Neuron (in vitro differentiated cells): ENCODE results near the gene GTF2H2.
"Not testable (repeated sequence)": the region's sequence is repeated elsewhere in the genome, so short reads cannot be mapped to it uniquely, and the experiment has no call there.

Experiments
- H2AFZ ChIP-seq: one replicate; pipeline ENCODE4 v1.6.1; 2013; ENCODE audit warnings: low read depth, mild to moderate bottlenecking, inconsistent platforms, low read length, moderate library complexity
- H3K27me3 ChIP-seq: one replicate; pipeline ENCODE4 v1.6.1; 2013; ENCODE audit warnings: low read length; ENCODE audit not compliant: insufficient read depth
- H3K36me3 ChIP-seq: one replicate; pipeline ENCODE4 v1.6.1; 2013; ENCODE audit warnings: low read length; ENCODE audit not compliant: insufficient read depth
- H3K4me1 ChIP-seq: one replicate; pipeline ENCODE4 v1.6.1; 2013; ENCODE audit warnings: low read length; ENCODE audit not compliant: insufficient read depth
- H3K4me3 ChIP-seq: 2 replicates; pipeline ENCODE4 v1.5.1; 2013; ENCODE audit warnings: mild to moderate bottlenecking, low read length, moderate library complexity
- H3K9me3 ChIP-seq: one replicate; pipeline ENCODE4 v1.6.1; 2013; ENCODE audit warnings: low read length

The GTF2H2 gene

DNA sequence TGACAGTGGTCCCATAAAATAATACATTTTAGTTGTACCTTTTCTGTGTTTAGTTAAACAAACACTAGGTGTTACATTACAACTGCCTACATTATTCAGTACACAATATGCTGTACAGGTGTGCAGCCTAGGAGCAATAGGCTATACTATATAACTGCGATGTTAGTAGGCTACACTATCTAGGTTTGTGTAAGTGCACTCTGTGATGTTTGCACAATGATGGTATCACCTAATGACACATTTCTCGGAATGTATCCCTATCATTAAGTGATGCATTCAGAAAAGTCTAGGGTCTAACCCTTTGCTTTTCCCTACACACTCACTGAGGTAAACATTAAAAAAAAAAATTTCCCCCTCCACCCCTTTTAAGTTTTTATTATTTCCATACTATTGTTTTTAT is 22.7 kb downstream of the GTF2H2 start:
- not testable (repeated sequence) for H3K4me3 ChIP-seq, H2AFZ ChIP-seq, H3K4me1 ChIP-seq, H3K36me3 ChIP-seq, H3K27me3 ChIP-seq, H3K9me3 ChIP-seq

DNA sequence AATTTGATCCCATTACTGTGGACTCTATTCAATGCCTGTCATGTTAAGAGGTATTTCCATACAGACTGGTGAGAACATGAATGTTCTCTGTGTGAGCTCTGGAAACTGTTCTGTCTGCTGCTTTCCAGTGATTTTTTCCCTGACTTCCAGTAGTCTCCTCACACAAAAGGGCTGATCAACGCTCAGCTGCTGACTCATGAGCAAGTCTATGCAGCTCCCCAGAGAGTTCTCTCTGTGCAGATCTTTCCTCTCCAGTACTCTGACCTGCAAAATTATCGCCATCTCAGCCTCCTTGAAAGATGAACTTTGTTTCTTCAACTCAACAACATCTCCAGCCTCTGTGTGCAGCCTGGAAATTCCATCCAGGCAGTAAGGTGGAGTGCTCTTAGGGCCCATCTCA is 23.3 kb downstream of the GTF2H2 start:
- H3K36me3 ChIP-seq, H3K9me3 ChIP-seq, H2AFZ ChIP-seq, H3K4me3 ChIP-seq, H3K4me1 ChIP-seq, H3K27me3 ChIP-seq: not testable (repeated sequence)

DNA sequence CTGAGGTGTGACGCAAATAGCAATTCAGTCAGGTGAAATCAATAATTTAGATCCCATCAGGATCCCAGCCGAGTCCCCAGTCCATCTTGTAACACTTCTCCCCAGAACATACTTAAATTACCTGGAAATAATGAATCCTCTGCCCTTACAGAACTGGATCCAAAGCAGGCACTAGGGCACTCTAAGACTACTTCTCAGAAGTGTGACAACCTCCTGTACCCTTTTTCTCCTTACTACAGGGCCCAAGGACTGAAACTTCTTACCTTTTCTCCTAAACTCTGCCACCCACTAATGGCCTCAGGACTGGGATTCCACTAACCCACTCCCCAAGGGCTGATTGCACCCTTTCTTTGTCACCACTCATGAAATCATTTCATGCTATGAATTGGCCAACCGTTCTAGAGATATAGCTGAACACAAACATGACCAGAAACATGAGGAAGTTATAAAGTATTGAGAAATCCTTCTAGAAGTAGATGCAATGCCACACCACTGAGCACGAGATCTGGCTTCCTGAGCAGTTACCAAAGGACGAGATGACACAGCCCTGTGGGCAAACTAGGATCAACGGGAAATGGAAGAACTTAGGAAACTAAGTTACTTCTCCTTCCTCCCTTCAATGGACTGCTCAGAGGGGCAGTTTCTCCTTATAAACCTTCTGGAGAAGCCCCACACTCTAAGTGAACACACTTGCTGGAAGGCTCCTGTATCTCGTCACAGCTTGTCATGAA is 36.3 kb downstream of the GTF2H2 start:
- H2AFZ ChIP-seq, H3K9me3 ChIP-seq, H3K36me3 ChIP-seq, H3K4me3 ChIP-seq, H3K27me3 ChIP-seq, H3K4me1 ChIP-seq: not testable (repeated sequence)

DNA sequence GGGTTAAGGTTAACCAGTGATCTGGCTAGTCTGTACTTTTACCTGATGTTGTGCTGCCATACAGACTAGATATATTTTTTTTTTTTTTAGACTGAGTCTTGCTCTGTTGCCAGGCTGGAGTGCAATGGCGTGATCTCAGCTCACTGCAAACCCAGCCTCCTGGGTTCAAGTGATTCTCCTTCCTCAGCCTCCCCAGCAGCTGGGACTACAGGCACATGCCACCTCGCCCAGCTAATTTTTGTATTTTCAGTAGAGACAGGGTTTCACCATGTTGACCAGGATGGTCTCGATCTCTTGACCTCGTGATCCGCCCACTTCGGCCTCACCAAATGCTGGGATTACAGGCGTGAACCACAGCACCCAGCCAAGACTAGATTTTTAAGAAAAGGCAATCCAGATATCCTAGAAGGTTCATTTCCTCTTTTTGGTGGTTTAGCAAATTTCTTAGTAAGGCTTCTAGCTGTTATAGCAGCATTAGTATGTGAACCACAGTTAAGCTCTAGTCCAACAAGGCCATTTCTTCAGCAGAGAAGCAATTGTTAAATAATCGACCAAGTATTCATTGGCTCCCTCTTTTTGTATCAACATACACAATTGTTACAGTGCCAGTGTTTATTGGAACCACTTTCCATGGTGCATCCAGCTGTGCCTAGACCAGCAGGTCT is 42.1 kb downstream of the GTF2H2 start, which contains the start of gene NAIP:
Gene NAIP, minus strand, starts transcription at position 51 of the 665 bp plus-strand sequence. CDS start 12,424 bp downstream, outside the sequence.
- H3K9me3 ChIP-seq, H3K27me3 ChIP-seq, H3K4me1 ChIP-seq: not testable (repeated sequence)

GRCh38 chr5:71020643-71021042 is 46.8 kb downstream of the GTF2H2 start:
- H3K4me1 ChIP-seq, H3K36me3 ChIP-seq, H3K27me3 ChIP-seq, H3K9me3 ChIP-seq, H3K4me3 ChIP-seq, H2AFZ ChIP-seq: not testable (repeated sequence)

More for the DNA sequence above, 42.1 kb downstream of the GTF2H2 start, which contains the start of gene NAIP:
- H3K4me3 ChIP-seq, H3K36me3 ChIP-seq, H2AFZ ChIP-seq: not testable (repeated sequence)

GRCh38 chr5:71018376-71019005 is 49.0 kb downstream of the GTF2H2 start:
- not testable (repeated sequence) for H3K27me3 ChIP-seq, H3K4me3 ChIP-seq, H3K36me3 ChIP-seq, H3K4me1 ChIP-seq, H2AFZ ChIP-seq, H3K9me3 ChIP-seq

DNA sequence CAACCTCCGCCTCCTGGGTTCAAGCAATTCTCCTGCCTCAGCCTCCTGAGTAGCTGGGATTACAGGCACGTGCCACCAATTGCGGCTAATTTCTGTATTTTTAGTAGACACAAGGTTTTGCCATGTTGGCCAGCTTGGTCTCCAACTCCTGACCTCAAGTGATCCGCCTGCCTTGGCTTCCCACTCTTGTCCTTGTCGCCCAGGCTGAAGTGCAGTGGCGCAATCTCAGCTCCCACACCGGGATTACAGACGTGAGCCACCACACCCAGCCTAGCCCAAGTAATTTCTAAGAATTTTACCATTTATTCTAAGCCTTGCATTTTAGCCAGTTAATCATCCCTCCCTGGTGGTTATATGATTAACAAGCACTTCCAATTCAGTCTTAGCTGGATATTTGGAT is 53.3 kb downstream of the GTF2H2 start:
- Histone ChIP-seq H3K4me1 (no peaks in the 10 kb centered on the region), H3K4me3 (no peak overlapping the region), H3K36me3 (no peaks in the 10 kb centered on the region), H3K9me3 (no peaks in the 10 kb centered on the region), H2AFZ (no peak overlapping the region), H3K27me3 (no peaks in the 10 kb centered on the region)

DNA sequence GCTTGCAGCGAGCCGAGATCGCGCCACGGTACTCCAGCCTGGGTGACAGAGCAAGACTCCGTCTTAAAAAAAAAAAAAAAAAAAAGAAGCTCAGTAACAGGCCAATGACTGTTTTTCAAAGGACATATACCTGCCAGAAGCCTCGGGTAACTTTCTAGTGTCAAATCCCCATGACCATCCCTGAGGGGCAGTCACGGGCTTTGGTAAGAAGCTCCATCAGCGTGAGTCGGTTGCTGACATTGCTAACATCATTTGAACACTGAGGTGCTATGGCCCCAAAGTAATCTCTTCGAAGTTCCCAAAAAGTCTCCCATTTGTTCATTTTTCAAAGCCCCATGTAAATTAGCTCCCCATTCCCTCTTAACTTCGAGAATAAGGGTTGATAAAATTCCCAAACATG is 53.9 kb downstream of the GTF2H2 start:
- H3K4me1 ChIP-seq = no peaks in the 10 kb centered on the region
- H3K27me3 ChIP-seq = no peaks in the 10 kb centered on the region
- H3K36me3 ChIP-seq = no peaks in the 10 kb centered on the region
- H2AFZ ChIP-seq = no peak overlapping the region
- no peaks in the 10 kb centered on the region for H3K9me3 ChIP-seq
- no peak overlapping the region for H3K4me3 ChIP-seq

DNA sequence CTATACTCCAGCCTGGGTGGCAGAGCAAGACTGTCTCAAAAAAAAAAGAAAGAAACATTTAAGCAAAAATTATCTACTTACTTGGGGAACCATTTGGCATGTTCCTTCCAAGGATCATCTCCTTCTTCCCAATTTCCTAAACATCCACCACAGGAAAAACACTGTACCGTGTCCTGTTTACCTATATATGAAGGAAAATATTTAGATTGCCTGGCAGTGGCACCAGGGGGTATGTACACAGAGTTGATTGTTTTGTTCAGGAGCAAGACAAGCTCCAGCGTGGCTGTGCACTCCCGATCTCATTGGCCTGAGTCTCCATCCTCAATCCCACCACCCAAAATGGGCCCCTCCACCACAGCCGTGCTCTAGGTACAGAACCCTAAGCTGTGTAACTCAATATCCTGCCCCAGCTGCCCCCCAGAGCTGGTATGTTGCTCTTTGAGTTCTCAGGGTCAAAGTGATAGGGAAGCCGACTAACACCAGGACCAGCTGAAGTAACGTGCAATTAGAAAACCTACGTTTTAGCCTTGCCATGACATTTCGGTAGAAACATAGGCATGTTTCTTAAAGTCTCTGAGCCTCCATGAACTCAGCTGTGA is 56.2 kb downstream of the GTF2H2 start:
- no peaks in the 10 kb centered on the region for H3K36me3 ChIP-seq
- H3K4me1 ChIP-seq = no peaks in the 10 kb centered on the region
- no peaks in the 10 kb centered on the region for H3K9me3 ChIP-seq
- H3K4me3 ChIP-seq = no peak overlapping the region
- no peak overlapping the region for H2AFZ ChIP-seq
- H3K27me3 ChIP-seq = no peaks in the 10 kb centered on the region

- not testable (repeated sequence) for H3K9me3 ChIP-seq, H3K36me3 ChIP-seq, H3K4me1 ChIP-seq, H3K27me3 ChIP-seq, H2AFZ ChIP-seq, H3K4me3 ChIP-seq
Observed at GRCh38 chr5:71006983-71007382, 60.5 kb downstream of the GTF2H2 start.
